Trophoblast cell (in vitro differentiated cells and primary cell): ENCODE measurements around the gene NRXN3.

Experiments used
- DNase-seq, 2 donors: peaks; one replicate each; pipeline ENCODE4 v3.0.0-alpha.2; 2016
- H2AFZ ChIP-seq: 2 replicates; pipeline ENCODE4 v1.6.1; 2013; ENCODE audit warnings: low read length, moderate library complexity, mild to moderate bottlenecking; ENCODE audit not compliant: insufficient read depth, poor library complexity
- H2AK5ac ChIP-seq: 2 replicates; pipeline ENCODE4 v1.6.1; 2013; ENCODE audit warnings: mild to moderate bottlenecking, low read length
- H2BK120ac ChIP-seq: 2 replicates; pipeline ENCODE4 v1.6.1; 2013; ENCODE audit warnings: low read length, mild to moderate bottlenecking, moderate library complexity; ENCODE audit not compliant: insufficient read depth, poor library complexity
- H2BK12ac ChIP-seq: 2 replicates; pipeline ENCODE4 v1.6.1; 2013; ENCODE audit warnings: mild to moderate bottlenecking, low read length, moderate library complexity
- H2BK5ac ChIP-seq: 2 replicates; pipeline ENCODE4 v1.6.1; 2013; ENCODE audit warnings: low read length, low read depth, moderate library complexity, mild to moderate bottlenecking; ENCODE audit not compliant: poor library complexity
- H3K14ac ChIP-seq: 2 replicates; pipeline ENCODE4 v1.6.1; 2013; ENCODE audit warnings: mild to moderate bottlenecking, low read length
- H3K18ac ChIP-seq: 2 replicates; pipeline ENCODE4 v1.6.1; 2013; ENCODE audit warnings: mild to moderate bottlenecking, low read length
- H3K23ac ChIP-seq: 2 replicates; pipeline ENCODE4 v1.6.1; 2013; ENCODE audit warnings: low read length
- H3K27ac ChIP-seq: 2 replicates; pipeline ENCODE4 v1.5.1; 2013; ENCODE audit warnings: low read depth, mild to moderate bottlenecking, inconsistent platforms, low read length, moderate library complexity
- H3K27me3 ChIP-seq: 2 replicates; pipeline ENCODE4 v1.6.1; 2013; ENCODE audit warnings: inconsistent platforms, mild to moderate bottlenecking, low read length, moderate library complexity; ENCODE audit not compliant: insufficient read depth
- H3K36me3 ChIP-seq, 2 experiments: 1 replicate in 1 of 2; 2 replicates in 1 of 2; pipeline ENCODE4 v1.6.1; 2013; ENCODE audit warnings: low read length in 2 of 2, mild to moderate bottlenecking in 2 of 2, moderate library complexity in 1 of 2; ENCODE audit not compliant: insufficient read depth in 2 of 2, control insufficient read depth in 1 of 2
- H3K4ac ChIP-seq: 2 replicates; pipeline ENCODE4 v1.6.1; 2013; ENCODE audit warnings: low read depth, mild to moderate bottlenecking, low read length, moderate library complexity
- H3K4me1 ChIP-seq, 2 experiments: 1 replicate in 1 of 2; 2 replicates in 1 of 2; pipeline ENCODE4 v1.6.1; 2013; ENCODE audit warnings: low read length in 2 of 2, mild to moderate bottlenecking in 2 of 2, moderate library complexity in 1 of 2; ENCODE audit not compliant: insufficient read depth in 2 of 2, control insufficient read depth in 1 of 2
- H3K4me2 ChIP-seq: 2 replicates; pipeline ENCODE4 v1.6.1; 2013; ENCODE audit warnings: inconsistent platforms, mild to moderate bottlenecking, low read length, moderate library complexity
- H3K4me3 ChIP-seq: 2 replicates; pipeline ENCODE4 v1.5.1; 2013; ENCODE audit warnings: mild to moderate bottlenecking, low read depth, low read length, inconsistent platforms
- H3K79me1 ChIP-seq: one replicate; pipeline ENCODE4 v1.6.1; 2013; ENCODE audit warnings: low read length
- H3K79me2 ChIP-seq: 2 replicates; pipeline ENCODE4 v1.6.1; 2013; ENCODE audit warnings: low read length, mild to moderate bottlenecking; ENCODE audit not compliant: control insufficient read depth, insufficient read depth, poor library complexity
- H3K9ac ChIP-seq: 2 replicates; pipeline ENCODE4 v1.6.1; 2013; ENCODE audit warnings: mild to moderate bottlenecking, low read length
- H3K9me3 ChIP-seq: 2 replicates; pipeline ENCODE4 v1.6.1; 2013; ENCODE audit warnings: low read depth, mild to moderate bottlenecking, control low read depth, inconsistent platforms, low read length; ENCODE audit not compliant: insufficient read depth
- H4K12ac ChIP-seq: 2 replicates; pipeline ENCODE4 v1.6.1; 2013; ENCODE audit warnings: low read depth, mild to moderate bottlenecking, low read length, moderate library complexity
- H4K8ac ChIP-seq: 2 replicates; pipeline ENCODE4 v1.6.1; 2013; ENCODE audit warnings: low read depth, mild to moderate bottlenecking, low read length, moderate library complexity
- H4K91ac ChIP-seq: one replicate; pipeline ENCODE4 v1.6.1; 2013; ENCODE audit warnings: low read depth, mild to moderate bottlenecking, low read length, moderate library complexity
- WGBS: extraction: QIAGEN DNeasy Blood & Tissue Kit; methylation state at CpG from one replicate; pipeline ENCODE4 v1.1.7; 2013; ENCODE audit warnings: missing lambda C conversion rate; ENCODE audit not compliant: insufficient read length, insufficient coverage; ENCODE audit errors: extremely low coverage; 5-methylcytosine and 5-hydroxymethylcytosine counted together

The NRXN3 gene

DNA sequence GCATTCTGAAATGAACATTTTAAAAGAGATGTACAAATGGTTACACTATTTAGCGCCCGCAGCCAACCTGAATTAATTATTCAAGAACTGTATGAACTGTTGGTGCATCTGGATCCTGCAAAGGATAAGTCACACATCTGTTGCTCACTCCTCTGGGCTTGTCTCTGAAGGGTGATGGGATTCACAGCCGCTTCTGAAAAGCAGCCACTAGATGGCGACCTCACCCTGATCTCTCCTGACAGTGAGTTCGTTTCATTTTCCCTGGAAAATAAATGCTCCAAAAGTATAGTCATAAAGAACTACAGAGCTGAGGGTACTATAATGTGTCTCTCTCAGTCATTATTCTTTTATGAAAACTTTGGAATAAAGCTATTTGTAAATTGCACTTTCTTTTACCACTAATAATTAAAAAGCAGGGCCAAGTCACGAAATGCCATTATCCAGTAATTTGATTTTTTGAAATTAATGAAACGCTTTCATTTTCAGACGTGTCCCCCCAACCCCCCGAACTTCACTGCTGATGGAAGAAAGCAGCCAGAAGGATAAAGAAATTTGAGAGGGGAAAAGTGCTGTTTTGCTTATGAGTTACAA, 789.6 kb downstream of the NRXN3 start:
- no peak overlapping the region for H3K14ac ChIP-seq
- WGBS = no CpG with 5 or more reads among the region's 9 CpGs

DNA sequence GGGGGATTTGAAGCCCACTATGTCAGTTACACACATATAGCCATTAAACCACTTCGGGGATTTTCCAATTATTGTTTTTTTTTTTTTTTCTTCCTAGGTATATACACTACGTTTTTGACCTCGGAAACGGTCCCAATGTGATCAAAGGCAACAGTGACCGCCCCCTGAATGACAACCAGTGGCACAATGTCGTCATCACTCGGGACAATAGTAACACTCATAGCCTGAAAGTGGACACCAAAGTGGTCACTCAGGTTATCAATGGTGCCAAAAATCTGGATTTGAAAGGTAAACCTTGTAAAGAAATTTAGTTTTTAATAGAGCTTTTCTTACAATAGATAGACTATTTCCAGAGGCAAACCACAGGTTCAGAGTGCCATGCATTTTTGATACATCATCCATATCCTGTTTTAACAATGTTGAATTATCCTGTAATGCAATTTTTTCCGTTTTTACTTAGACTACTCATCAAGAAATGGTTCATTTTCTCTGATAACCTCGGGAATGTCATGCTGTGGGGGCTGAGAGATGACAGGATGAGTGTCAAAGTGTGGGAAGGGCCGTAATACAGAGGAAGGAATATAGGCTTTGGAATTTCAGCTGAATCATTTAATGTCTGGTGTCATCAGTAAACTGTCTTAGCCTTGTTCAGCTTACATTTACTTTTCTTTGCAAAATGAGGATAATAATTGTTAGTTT, 797.1 kb downstream of the NRXN3 start:
- Histone ChIP-seq H3K14ac (no peak overlapping the region), H4K8ac (no peak overlapping the region), H4K12ac (no peak overlapping the region), H2BK12ac (no peak overlapping the region), H3K4me1 (no peaks in the 10 kb centered on the region), H3K23ac (no peak overlapping the region), H3K9me3 (no peaks in the 10 kb centered on the region), H3K27ac (no peak overlapping the region), H2AK5ac (no peak overlapping the region), H3K9ac (no peak overlapping the region), H2AFZ (no peak overlapping the region), H3K79me1 (no peaks in the 10 kb centered on the region), H3K27me3 (no peaks in the 10 kb centered on the region), H2BK120ac (no peak overlapping the region), H3K36me3 (no peaks in the 10 kb centered on the region), H4K91ac (no peak overlapping the region), H3K4me2 (no peak overlapping the region), H3K79me2 (no peaks in the 10 kb centered on the region), H2BK5ac (no peak overlapping the region), H3K4me3 (no peak overlapping the region), H3K4ac (no peak overlapping the region), H3K18ac (no peak overlapping the region)
- DNase-seq = no peak
- WGBS = no CpG with 5 or more reads among the region's 10 CpGs

More for the DNA sequence above, 789.6 kb downstream of the NRXN3 start:
- Histone ChIP-seq H3K4me3 (no peak overlapping the region), H2BK120ac (no peak overlapping the region), H3K18ac (no peak overlapping the region), H3K79me1 (no peaks in the 10 kb centered on the region), H3K4me2 (no peak overlapping the region), H2AFZ (no peak overlapping the region), H3K79me2 (no peaks in the 10 kb centered on the region), H4K8ac (no peak overlapping the region), H3K4me1 (no peaks in the 10 kb centered on the region), H3K27me3 (no peaks in the 10 kb centered on the region), H2AK5ac (no peak overlapping the region), H3K9ac (no peak overlapping the region), H2BK12ac (no peak overlapping the region), H3K27ac (no peak overlapping the region), H4K12ac (no peak overlapping the region), H4K91ac (no peak overlapping the region), H3K4ac (no peak overlapping the region), H2BK5ac (no peak overlapping the region), H3K9me3 (no peaks in the 10 kb centered on the region), H3K36me3 (no peaks in the 10 kb centered on the region), H3K23ac (no peak overlapping the region)
- peak; percentile 54 to 82 for DNase-seq

DNA sequence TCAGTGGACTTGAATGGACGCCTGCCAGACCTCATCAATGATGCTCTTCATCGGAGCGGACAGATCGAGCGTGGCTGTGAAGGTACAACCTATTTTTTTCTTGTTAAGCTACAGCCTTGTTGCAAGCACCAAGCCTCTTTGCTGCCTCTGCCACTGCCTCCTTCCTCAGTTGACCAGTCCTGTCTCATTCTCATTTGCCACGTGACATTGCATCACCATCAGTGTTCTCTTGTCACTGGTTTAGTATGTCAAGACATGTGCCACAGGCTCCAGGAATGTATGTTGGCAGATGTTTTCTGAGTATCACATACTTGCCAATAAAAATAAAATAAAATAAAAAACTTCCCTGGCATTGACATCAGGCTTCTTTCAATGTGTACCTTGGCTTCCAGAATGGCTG, 798.1 kb downstream of the NRXN3 start:
- Histone ChIP-seq H3K18ac (no peak overlapping the region), H3K14ac (no peak overlapping the region), H2BK5ac (no peak overlapping the region), H3K4ac (no peak overlapping the region), H3K9me3 (no peaks in the 10 kb centered on the region), H2BK12ac (no peak overlapping the region), H3K9ac (no peak overlapping the region), H3K79me2 (no peaks in the 10 kb centered on the region), H3K23ac (no peak overlapping the region), H3K79me1 (no peaks in the 10 kb centered on the region), H3K4me2 (no peak overlapping the region), H2BK120ac (no peak overlapping the region), H3K36me3 (no peaks in the 10 kb centered on the region), H4K91ac (no peak overlapping the region), H3K27me3 (no peaks in the 10 kb centered on the region), H4K8ac (no peak overlapping the region), H3K4me3 (no peak overlapping the region), H3K27ac (no peak overlapping the region), H2AK5ac (no peak overlapping the region), H4K12ac (no peak overlapping the region), H2AFZ (no peak overlapping the region), H3K4me1 (no peaks in the 10 kb centered on the region)
- DNase-seq = no peak
- no CpG with 5 or more reads among the region's 6 CpGs for WGBS

DNA sequence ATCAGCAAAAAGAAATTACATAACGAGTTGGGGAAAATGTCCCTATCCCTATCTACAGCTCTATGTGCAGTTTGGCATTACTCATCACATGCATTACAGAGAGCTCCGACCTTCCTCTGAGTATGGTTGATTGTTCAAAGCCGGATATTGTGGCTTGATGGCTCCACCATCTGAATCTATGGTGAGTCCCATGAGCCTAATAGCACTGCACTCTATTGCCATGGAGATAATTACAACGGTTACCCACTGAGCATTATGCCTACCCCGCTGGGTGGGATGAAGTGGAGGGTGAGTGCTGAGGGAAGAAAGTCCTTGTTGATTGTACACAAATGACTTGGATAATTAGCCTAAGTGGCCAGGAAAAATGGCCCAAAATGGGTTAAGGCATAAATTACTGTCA, 800.5 kb downstream of the NRXN3 start:
- Histone ChIP-seq H3K4me1 (no peaks in the 10 kb centered on the region), H2AK5ac (no peak overlapping the region), H2BK120ac (no peak overlapping the region), H3K14ac (no peak overlapping the region), H2BK5ac (no peak overlapping the region), H3K27me3 (no peaks in the 10 kb centered on the region), H2AFZ (no peak overlapping the region), H4K12ac (no peak overlapping the region), H3K4me2 (no peak overlapping the region), H2BK12ac (no peak overlapping the region), H3K27ac (no peak overlapping the region), H3K36me3 (no peaks in the 10 kb centered on the region), H3K18ac (no peak overlapping the region), H4K91ac (no peak overlapping the region), H3K79me2 (no peaks in the 10 kb centered on the region), H3K23ac (no peak overlapping the region), H3K4ac (no peak overlapping the region), H3K79me1 (no peaks in the 10 kb centered on the region), H4K8ac (no peak overlapping the region), H3K9me3 (no peaks in the 10 kb centered on the region), H3K9ac (no peak overlapping the region), H3K4me3 (no peak overlapping the region)
- WGBS = no CpG with 5 or more reads among the region's 5 CpGs
- DNase-seq = no peak
